NCI-H2081 (cell line): ENCODE results near the gene PASK.
A peak's percentile ranks its signal among the peaks of the same experiment; 100 is the strongest.

Experiments used
- DNase-seq, 2 experiments: peaks; one replicate each; lab custom pipeline; 2025; lab: John Stamatoyannopoulos, UW

Gene PASK

GRCh38 chr2:241065355-241065803 lies 83.9 kb downstream of the PASK start:
- DNase-seq: no peak

- no peak for DNase-seq
Measured at GRCh38 chr2:241064802-241065354, 84.4 kb downstream of the PASK start.

- peak in 1 of 2 experiments; percentile 3 for DNase-seq
Measured at GRCh38 chr2:241064008-241064801, 85.1 kb downstream of the PASK start.

- no peak for DNase-seq
Measured at GRCh38 chr2:241063587-241063986, 85.7 kb downstream of the PASK start.

GRCh38 chr2:241063093-241063551 lies 86.2 kb downstream of the PASK start:
- no peak for DNase-seq

GRCh38 chr2:241062389-241063092 lies 86.7 kb downstream of the PASK start:
- no peak for DNase-seq

GRCh38 chr2:241061275-241061674 lies 88.0 kb downstream of the PASK start:
- DNase-seq: no peak
